CD4-positive, alpha-beta T cell treated with Interleukin-17A for 1 hour (primary cell): Measurements from ENCODE around the gene AUTS2.

ENCODE experiments used
- DNase-seq: peaks from one replicate; pipeline ENCODE4 v3.0.0-alpha.2; 2020

AUTS2 gene

DNA sequence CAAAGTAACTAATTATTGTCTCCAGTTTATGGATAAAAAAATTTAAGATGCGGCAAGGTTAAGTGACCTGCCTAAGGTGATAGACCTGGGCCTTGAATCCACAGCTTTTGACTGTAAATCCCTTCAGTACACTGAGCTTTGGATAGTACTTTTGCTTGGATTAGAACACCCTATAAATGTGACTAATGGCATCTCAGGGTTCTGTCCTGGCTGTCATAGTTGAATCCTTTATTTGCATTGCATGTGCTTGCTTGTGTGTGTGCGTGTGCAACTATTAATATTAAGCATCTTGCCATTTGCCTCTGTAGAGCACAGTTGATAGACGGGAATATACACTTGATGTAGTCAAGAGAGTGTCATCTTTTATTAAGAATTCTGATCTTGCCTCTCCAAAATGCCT lies 228.0 kb downstream of the AUTS2 start:
- no peak for DNase-seq

DNA sequence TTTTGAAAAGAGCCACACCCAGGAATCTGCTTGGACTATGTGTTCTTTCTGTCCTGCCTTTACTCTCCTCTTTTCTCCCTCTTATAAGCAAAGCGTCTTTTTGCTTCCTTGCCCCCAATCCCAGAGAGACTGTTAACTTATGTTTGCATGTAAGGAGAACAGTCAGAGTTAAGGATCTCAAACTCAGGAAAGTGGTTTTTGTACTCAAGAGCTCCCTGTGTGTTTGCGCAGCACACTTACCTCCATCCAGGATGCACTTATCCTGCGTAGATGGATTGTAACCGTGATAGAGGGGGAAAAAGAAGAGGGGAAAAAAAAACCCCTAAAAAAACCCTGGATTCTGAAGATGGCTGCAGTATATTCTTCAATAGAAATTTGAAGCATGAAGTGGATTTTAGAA lies 228.9 kb downstream of the AUTS2 start:
- DNase-seq: no peak

DNA sequence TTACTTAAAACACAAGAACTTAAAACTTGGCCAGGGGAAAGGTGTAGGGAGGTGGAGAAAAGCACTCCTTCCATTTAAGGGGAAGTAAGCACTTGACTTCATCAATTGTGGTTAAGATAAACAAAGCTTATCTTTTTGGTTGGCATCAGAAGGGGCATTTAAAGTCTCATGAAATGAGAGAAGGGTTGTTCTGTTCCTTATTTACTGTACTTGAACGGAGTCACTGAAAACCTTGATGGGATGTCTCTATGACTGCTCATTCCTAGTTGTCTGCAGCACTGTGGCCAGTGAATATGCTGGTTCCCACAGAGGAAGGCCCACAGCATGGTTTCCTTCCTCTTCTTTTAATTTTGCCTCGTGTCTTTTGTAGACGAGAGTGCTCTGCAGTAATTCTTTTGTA lies 229.3 kb downstream of the AUTS2 start:
- no peak for DNase-seq

DNA sequence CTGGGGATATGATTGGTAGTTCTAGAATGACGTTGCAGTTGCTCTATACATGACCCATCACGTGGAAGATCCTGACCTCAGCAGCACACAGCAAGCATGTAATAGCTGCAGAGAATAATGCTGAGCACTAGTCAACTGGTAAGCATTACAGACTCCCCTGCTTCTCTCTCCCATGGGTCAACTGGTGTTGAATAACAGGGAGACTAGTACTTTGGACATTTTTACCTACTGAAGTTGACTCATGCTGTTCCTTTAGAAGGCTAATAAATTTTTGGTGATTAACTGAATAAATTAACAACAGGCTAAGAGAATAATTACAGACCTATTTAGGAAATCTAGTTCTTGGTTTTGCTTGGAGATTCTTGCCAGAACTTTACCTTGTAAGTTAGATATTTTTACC lies 234.1 kb downstream of the AUTS2 start:
- no peak for DNase-seq

DNA sequence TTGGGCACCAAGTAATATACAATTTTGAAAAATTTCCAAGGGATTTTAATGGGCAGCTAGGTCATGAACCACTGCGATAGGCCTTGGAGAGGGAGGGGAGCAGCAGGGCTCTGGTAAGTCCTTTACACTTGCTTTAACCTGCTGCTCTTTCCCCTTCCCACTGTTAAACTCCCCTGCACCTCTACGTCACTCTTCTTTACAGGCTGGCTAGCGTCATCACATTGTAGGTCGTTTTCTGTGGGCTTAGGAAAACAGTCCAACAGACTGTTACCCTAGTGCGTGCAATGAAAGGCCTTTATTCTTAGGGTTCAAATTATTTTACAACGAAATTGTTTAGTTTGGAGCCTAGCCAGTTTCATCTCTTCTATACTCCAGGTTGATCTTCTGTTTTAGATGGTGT lies 235.7 kb downstream of the AUTS2 start:
- no peak for DNase-seq

DNA sequence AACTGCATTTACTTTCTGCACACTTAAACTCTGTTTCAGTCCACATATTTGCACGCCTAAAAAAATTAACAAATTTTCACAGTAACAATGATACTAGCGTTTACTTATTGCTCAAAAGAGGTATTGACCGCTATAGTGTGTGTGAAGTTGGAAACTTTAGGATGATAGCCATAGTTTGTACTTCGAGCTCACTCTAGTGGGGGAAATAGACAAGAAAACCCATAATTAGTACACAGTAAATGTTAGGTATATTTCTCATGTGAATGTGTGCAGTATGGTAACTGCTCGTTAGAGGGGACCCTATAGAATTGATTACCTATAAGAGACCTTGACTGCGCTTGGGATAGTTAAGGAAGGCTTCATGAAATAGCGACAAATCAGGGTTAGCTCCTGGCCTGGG lies 238.4 kb downstream of the AUTS2 start:
- DNase-seq: no peak

DNA sequence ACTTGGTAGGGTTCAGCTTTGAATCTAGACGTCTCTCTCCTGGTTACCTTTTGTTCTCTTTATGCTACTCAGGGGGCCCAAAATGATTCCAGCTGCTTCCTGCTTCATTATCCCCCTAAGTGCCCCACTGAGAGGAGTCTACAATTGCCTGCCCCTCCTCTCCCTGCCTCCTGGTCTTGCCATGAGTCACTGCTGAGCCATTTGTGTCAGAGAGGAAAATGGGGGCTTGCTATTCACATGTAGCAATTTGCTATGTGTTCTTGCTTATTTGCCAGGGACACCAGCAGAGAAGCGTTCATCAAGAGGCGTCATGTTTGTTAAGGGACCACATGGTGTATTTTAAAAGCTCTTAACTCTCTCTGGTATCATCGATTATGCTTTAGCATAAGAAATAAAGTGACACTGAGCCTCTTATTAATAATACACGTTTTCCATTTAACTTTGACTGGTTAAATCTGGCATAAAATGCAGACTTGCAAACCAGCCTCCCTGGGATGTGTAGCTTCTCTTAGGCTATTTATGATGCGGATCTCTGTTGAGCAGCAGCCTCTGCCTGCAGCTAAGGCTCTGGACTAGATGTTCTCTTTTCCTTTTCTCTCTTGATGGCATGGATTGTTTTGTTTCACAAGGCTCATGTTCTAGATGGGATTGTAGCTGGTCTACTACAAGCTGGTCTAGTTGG lies 239.3 kb downstream of the AUTS2 start:
- no peak for DNase-seq

DNA sequence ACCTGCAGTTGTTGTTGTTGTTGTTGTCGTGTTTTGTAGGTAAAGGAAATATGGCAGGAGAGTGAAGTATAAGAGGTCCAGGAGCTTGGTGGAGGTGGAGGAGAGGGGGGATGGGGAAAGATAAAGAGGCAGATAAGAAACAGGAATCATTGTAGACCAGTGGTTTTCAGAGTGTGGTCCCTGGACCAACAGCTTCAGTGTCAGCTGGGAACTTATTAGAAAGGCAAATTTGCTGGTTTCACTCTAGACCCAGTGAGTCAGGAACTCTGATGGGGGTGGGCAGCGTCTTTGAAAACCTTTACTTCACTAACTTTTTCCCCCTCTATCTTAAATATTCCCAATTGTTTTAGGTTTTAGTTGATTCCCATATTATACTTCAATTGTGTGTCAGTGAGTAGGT lies 241.5 kb downstream of the AUTS2 start:
- no peak for DNase-seq

DNA sequence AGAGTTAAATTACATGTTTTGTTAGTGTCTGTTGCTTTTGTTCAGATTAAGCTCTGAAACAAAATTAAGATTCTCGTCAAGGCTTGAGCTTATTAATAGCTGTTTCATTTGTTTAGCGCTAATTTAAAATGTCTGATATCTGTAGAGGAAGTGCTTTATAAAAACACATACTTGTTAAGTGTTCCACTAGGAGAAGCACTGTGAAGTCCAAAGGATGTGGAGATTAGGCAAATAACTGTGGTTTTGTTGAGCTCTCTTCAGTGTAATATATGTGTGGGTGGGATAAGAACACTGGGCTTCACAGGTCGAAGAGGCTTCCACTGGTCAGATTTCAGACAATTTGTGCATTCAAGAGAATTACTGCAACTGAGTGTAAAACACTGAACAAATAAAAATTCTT lies 242.0 kb downstream of the AUTS2 start:
- DNase-seq: no peak

DNA sequence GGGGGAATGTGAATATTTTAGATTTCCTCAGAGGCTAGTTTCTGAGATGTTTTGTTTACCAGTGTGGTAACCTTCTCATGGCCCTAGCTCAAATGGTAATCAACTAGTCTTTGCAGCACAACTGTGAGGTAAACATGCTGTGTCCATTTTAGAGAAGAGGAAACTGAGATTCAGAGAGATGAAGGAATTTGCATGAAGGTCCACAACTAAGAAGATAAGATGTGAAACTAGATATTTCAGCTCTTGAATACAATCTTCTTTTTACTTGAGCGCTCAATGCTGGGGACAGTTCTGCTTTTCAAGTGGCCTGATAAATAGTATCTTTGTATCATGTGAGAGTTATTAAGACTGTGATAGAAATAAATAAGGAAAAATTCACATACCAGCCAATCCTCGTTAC lies 245.4 kb downstream of the AUTS2 start:
- DNase-seq: no peak

DNA sequence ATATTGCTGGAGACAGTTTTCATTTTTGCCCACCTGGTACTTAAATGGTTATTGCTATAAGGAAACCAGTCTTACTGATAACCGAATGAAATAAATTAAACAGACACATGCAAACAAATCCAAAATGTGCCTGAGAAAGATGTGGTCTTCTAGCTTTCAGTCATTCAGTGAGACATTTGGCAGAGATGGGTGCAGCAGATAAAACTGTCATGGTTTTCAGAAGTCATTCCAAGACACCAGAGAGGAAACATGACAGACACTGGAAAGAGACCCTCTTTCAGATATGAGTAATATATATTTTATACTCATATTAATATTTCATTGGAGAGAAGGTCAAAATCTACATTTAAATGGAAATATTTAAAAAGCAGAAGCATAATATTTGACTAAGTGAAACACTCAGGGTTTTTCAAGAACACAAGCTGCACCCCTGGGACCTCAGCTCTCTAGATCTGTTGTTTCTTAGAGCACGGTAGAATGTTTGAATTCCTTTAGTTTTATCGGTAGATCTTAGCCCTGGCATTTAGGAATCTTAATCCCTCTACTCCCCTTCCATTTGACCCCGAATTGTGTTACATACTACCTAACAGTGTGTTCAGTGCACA lies 246.1 kb downstream of the AUTS2 start:
- no peak for DNase-seq

DNA sequence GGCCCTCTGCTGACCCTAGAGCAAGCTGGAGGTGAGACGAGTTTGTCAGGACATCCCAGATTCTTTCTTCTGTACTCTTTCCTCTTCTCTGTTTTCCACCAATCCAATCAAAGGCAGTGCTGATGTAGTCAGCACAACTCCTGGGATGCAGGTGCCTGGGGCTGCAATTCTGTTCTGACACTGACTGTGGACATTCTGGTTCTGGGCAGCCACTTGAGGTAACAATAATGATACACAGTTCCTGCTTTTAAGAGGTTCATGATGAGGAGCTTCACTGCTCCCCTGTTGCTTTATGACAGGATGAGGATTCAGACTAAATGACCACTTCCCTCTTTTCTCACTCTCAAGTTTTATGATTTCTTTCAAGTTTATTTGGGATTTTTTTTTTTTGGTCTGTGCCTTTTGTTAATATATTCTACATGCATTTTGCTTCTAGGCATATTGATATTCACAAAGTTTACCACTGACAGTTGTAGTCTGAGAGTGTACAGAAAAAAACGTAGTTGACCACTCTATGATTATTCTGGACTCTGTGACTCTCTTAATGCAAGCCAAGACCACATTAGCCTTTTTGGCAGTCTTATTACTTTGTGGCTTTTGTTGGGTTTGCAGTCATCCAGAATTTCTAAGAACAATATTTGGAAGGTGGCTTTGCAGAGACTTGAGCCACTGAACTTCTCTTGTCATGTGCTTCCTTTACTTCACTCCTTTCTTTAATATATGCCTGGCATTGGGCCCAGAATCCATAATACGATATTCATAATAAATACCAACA lies 247.6 kb downstream of the AUTS2 start:
- no peak for DNase-seq

DNA sequence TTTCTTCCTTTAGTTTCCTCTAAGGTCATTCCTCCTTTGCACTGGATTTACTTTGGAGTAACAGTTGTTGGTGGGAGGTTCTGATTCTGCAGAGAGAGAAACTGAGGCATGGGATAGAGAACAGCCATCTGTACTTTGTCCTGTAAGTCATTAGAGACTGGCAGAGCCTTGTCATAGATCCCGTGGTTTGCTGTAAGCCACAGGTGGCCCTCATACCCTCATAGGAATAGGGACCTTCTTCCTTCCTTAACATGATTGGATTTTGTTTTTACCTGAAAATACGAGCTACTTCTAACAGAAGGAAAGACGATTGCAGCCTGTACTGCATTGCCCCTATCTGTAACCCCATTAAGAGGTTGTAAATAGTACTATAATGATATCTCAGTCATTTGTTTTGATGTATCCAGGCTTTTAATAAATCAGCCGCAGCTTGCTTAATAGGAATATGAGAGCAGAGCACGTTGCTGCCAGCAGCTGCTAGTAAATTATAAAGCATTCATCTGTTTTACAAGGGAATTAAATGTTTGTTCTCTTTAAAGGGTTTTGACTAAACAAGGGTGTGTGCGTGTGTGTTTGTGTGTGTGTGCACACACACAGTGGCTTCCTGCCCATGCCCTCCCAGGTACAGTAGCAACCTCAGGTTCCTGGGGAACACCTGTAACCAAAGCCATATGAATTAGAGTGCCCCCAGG lies 249.8 kb downstream of the AUTS2 start:
- DNase-seq: no peak

DNA sequence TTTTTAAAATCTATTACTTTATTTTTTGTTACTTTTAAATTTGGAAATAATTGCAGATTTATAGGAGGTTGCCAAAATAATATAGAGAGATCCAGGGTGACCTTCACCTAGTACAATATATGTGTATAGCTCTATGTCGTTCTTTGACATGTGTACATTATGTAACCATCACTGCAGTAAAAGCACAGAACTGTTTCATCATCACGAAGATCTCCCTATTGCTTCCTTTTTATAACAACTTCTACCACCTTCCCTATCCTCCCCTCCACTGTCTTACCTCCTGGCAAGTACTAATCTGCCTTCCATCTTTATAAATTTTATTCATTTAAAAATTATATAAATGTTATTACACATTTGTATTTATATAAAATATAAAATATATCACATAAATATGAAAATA lies 251.0 kb downstream of the AUTS2 start:
- DNase-seq: no peak

DNA sequence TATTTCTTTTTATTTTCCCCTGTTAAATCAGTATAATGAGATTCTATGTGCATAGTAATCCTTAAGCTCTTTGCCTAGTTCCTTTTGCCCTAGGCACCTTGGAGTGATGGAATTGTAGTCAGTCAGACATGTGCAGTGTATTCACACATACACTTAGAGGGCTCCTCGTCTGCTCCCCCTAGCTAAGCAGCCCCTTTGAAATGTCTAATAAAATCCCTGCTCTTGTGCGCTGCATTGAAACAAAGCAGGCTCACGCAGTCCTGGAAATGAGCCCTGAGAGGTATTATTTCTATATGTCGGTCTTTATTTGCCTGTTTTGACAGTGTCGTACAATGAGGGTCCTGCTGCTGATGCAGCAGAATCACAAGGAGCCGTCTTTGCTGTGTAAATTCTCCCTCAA lies 258.7 kb downstream of the AUTS2 start:
- DNase-seq: no peak

DNA sequence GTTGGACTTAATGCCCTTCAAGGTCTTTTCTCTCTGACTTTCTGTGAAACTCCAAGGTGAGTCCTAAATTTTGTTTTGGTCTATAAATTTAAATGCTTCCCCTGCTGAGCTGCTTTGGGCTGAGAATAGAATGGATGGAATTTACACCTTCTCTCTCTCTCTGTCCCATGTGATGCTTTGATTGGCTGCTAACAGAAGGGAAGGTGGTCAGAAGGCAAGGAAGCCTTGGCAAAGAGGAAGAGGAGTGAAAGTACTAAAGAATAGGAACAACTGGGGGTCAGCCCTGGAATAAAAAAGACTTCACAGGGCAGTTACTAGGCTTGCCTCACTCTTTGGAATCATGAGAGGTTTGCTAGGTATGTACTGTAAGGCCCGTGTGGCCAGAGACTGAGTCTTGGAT lies 260.2 kb downstream of the AUTS2 start:
- no peak for DNase-seq

DNA sequence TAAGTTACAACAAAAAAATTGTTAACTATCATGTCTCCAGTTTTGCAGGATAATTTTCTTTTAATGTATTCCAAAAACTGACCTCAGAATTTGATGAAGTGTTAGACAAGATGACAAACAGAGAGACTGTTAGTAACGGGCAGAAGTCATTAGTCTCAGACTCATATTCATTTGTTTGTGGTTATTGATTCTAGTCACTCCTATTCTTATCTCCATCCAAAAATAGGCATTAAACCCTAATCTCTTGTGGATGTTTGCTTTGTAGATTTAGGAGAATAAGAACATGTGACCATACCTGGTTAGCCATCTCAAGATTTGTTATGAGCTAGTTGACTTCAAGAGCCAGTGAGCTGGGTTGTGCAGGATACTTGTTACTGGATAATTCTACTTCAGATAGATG lies 261.1 kb downstream of the AUTS2 start:
- no peak for DNase-seq

DNA sequence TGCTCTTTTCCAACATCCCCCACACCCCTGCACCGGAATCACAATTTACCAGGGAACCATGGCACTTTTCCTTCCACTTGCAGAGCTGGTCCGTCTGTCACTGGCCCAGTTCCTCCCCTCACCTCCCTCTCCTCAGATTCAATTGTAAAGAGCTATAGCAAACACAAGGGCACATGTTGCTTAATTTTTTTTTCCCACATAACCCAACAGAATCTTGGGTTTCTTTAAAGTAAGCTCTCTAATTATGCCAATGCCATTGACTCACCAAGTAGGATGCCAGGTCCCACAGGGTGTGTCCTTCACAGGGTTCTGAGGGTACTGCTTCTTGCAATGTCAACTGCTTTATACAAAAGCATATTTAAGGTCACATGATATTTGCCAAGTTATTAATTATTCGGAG lies 262.2 kb downstream of the AUTS2 start:
- no peak for DNase-seq

DNA sequence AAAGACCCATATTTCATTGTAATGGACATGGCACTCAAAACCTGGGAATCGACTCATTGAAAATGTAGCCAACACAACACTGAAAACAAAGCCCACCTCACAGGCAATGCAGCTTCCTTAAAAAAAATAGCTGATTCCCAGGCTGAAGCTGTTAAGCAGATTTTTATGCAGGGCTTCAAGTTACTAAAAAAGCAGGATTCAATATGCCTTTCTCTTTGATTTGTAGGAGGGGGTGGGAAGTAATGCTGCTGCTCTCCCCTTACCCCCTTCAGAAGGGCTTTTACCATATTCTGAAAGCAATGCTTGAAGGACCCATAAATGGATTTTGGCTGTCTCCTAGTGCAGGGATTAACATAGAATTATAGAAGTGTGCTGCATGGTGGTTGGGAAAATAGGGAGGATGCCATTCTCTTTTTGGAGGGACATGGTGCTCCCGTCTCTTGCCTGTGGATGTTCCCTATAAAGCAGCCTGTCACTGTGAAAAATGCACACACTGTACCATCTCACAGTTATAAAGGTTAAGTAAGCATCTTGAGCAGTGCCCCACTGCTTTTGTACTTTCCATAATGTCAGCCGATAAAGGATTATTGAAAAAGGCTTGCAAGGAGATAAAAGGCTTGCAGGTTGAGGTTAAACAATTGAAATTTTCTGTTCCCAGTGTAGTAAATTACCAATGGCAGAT lies 262.8 kb downstream of the AUTS2 start:
- DNase-seq: no peak

DNA sequence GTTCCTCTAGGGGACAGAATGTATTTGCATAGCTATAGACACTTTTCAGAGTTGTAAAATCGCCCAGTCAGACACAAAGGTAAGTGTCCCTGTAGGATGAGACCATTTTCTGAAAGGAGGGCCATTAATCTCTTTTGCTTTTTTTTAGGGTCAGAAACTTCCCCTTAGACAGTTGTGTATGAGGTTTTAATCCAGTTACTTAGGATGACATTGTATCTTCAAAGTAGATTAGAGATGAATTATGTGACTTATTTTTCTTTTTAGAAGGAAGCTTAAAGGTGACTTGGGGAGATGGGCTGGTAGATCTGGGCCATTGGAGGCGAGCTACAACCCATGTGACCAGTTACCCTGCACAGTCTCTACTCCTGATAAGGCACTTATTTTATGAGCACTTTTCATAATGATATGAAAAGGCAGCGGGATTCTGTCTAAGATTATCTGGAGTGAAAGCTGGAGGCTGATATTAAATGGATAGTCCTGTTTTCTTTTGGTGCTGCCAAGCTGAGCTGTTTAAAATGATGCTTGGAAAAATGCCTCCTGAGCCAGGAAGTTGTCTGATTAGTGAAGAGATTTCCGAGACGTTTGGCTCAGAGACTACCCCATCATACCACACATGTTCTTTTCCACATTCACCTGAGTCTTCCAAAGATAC lies 264.3 kb downstream of the AUTS2 start:
- no peak for DNase-seq

DNA sequence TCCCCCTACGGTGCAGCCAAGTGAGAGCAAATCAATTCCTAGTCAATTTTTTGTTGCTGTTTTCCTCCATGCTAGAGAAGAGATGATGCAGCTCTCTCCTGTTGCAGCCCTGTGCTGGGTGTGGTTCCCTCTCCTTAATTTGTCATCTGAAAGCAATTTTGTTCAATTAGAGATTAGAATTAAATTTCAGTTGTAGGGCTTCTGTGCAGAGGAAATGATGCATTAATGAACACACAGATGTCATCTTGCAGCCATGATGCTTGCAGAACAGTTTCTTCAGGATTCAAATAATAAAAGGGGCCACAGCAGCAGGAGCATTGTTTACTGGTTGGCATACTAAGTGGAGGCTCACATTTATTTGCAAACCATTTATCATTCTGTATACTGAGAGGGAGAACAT lies 266.0 kb downstream of the AUTS2 start:
- DNase-seq: no peak

DNA sequence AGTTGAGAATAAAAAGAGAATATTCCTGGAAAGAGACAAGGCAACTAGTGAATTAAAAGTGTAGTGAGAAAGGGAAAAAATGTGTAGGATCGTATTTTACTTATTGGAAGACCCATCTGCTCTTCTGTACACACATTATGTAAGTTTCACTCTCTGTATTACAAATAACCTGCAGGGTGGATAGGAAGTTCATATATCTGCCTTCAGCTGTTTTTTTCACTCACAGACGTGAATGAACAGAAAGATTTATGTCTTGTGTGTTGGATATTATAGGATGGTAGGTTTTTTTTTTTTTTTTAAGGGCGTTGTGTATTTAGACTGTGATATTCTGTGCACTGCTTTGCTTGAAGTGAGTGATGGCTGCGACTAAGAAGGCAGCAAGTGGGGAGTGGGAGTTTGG lies 266.5 kb downstream of the AUTS2 start:
- no peak for DNase-seq

DNA sequence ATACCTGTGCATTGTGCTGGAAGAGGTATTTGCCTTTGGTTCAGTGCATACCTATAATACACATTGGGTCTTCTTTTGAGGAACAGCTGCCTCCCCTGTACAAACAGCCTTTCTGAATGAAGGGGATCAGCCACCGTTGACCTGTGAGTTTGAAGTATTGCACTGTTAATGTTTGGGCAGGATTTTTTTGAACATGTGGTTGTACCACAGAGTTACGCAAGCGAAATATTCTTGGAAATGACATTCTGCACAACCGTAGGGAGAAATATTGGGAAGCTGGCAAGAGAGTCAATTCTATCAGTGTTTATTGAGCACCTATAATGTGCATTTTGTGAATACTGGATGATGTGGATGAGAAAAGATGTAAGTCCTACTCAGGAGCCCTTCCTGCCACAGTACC lies 270.6 kb downstream of the AUTS2 start:
- DNase-seq: no peak
